ENCODE measurements around the gene WWOX.

Gene WWOX

GRCh38 chr16:78271981-78272380 is 172.5 kb downstream of the WWOX start:
- no peak for DNase-seq (ENCODE audit: low read depth)

GRCh38 chr16:78274771-78275170 is 175.3 kb downstream of the WWOX start:
- no peak for DNase-seq (ENCODE audit: low read depth)

GRCh38 chr16:78275420-78275819 is 176.0 kb downstream of the WWOX start:
- no peak for DNase-seq (ENCODE audit: low read depth)

DNA sequence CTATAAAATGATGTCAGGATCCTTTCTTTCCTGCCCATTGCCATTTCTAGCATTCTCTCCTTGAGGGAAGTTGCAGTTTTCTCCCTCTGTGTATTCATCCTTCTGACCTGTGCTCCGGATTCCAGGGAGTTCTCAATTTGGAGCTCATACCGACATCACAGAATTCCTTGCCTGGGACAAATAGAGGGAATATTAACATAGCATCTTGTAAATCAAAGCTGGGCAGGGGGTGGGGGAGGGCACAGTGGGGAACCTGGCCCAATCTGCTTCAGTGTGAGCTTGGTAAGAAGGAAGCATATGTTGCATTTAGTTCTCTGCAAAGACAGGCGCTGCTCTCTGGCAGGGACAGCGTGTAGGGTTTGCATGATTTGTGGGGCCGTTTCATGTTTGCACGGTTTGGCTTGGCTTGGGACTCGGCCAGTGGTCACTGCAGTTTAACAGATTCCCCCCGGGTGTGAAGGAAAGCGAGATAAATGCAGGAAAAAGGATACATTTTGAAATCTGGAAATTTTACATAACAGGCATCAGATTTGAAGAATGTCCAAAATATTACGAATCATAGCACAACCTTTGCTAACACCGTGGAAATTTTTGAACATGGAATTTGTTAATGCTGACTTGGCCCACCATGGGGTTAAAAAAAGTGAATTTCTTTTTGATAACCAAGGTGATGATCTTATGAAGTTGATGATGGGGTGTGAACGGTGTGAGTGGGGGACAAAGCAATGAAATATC is 178.0 kb downstream of the WWOX start:
- DNase-seq (ENCODE audit: low read depth): no peak

- no peak for DNase-seq (ENCODE audit: low read depth)
Observed at GRCh38 chr16:78278056-78278450, 178.6 kb downstream of the WWOX start.

- no peak for DNase-seq (ENCODE audit: low read depth)
Observed at GRCh38 chr16:78281115-78281514, 181.7 kb downstream of the WWOX start.

GRCh38 chr16:78283548-78284251 is 184.2 kb downstream of the WWOX start:
- no peak for DNase-seq (ENCODE audit: low read depth)

DNA sequence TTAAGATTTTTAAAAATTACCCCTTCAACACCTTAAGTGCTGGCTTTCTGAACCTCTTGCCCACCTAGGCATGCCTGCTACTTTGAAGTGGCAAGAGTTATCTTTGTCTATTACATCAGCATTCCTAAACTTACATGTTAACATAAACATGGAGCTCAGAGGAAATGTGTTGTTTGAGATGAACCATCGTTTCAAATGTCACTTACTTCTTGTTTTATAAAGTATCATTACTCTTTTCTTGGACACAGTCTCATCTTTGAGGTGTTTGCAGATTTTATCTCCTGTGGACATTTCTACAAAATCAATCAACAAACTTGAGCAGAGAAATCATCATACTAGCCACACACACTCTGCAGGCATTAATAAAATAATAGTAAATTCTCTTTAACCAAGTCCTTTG is 184.9 kb downstream of the WWOX start:
- no peak for DNase-seq (ENCODE audit: low read depth)

DNA sequence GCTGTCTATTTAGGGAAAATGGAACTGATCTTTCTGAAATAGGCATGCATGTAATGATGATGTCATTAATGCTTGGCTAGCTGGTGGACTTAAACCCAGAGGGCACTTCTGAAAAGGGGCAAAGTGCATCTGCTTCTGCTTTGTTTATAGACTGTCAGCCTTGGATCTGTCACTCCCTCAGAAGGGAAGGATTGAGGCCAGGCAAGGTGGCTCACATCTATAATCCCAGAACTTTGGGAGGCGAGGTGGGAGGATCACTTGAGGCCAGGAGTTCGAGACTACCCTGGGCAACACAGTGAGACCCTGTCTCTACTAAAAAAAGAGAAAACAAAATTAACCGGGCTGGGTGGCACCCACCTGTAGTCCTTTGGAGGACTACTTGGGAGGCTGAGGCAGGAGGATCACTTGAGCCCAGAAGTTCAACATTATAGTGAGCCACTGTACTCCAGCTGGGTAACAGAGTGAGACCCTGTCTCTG is 185.5 kb downstream of the WWOX start:
- DNase-seq (ENCODE audit: low read depth): no peak

DNA sequence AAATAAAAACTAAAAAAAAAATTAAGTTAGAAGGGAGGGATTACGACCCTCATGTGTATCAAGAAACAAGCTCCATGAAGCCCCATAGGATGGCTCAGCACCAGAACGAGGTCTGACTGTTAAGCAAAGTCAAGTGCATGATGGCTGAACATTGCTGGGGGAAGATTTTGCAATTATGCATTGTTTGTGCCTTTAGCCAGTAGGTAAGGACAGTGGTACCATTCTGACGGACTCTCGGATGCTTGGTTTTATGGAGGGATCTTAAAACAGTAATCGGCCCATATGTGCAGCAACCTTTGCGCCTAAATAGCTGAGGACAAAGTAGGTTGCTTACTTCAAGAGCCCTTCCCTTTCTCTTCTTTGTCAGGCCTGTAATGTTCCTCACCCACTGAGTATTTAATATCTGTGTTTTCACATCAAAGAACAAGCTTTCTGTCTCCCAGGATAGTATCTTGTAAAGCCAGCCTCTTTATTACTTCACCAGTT is 186.0 kb downstream of the WWOX start:
- no peak for DNase-seq (ENCODE audit: low read depth)

DNA sequence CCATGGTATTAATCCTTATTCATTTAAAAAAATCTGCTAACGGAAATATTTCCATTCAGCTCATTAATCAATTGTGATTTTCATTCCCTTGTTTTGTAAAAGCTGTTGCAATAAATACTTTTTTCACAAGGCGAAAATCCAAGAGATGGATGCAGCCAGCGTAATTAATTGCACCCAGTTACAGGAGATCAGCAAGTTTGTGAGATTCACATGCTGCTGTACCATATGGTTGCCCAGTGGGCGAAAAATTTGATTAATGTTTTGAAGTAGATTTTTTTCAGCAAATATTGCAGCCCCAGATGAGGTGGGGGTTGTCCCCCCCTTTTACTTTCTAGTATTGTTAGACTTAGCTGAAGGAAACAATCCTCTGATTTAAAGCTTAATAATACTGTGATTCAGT is 186.6 kb downstream of the WWOX start:
- no peak for DNase-seq (ENCODE audit: low read depth)

- no peak for DNase-seq (ENCODE audit: low read depth)
Observed at GRCh38 chr16:78288888-78289287, 189.4 kb downstream of the WWOX start.

DNA sequence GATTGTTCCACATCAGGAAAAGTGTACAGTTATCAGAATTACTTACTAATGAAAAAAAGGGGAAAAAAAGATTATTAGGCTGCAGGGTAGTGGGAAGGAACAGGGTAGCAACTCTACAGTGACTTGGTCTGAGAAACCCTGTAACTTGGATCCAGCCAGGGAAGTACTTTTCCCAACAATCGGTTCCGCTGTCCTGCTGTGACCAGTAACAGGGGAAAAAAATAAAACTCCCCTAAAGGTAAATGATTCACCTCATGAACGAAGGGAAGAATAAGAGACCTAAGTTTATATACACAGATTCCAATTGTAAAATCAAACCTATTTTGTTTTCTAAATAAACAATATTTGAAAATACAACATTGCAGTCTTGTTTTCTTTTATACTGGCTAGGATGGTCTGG is 189.9 kb downstream of the WWOX start:
- no peak for DNase-seq (ENCODE audit: low read depth)

- DNase-seq (ENCODE audit: low read depth): no peak
Observed at GRCh38 chr16:78289844-78290277, 190.4 kb downstream of the WWOX start.

DNA sequence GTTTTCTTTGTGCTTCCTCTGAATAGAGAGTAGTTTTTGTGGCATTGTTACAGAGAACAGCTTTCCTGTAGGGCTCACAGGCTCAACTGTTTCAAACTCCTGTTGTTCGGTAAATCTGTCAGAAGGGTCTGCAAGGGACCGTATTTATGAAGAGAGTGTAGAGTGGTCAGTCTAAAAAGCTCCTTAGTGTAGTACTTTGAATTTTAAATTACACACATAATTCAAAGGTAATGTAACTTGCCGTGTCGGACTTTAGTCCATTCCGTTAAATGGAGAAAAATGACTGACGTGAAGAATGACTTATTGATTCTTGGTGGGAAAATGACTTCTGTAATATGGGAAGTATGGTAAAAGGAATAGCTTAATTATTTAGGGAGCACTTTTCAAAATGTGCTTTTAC is 190.9 kb downstream of the WWOX start:
- DNase-seq (ENCODE audit: low read depth): no peak

- no peak for DNase-seq (ENCODE audit: low read depth)
Observed at GRCh38 chr16:78290872-78291591, 191.6 kb downstream of the WWOX start.

DNA sequence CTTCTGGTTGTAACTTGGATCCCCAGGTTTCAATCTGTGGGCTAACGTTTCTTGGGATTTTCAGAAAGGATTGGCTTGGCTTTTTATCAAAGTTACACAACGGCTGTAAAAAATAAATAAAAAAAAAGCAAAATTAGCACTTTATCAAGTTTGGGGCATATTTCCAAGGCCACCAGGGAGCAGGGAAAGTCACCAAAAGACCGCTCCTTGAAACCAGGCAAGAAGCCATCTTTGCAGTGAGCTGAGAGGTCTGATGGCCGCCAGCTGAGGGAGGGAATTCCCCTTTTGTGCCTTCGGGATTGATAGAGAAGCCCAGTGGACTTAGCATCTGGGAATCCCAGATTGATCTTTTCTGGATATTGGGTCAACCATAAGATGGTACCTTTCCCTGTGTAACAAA is 192.2 kb downstream of the WWOX start:
- no peak for DNase-seq (ENCODE audit: low read depth)

- DNase-seq (ENCODE audit: low read depth): no peak
Observed at GRCh38 chr16:78292086-78292843, 192.8 kb downstream of the WWOX start.

DNA sequence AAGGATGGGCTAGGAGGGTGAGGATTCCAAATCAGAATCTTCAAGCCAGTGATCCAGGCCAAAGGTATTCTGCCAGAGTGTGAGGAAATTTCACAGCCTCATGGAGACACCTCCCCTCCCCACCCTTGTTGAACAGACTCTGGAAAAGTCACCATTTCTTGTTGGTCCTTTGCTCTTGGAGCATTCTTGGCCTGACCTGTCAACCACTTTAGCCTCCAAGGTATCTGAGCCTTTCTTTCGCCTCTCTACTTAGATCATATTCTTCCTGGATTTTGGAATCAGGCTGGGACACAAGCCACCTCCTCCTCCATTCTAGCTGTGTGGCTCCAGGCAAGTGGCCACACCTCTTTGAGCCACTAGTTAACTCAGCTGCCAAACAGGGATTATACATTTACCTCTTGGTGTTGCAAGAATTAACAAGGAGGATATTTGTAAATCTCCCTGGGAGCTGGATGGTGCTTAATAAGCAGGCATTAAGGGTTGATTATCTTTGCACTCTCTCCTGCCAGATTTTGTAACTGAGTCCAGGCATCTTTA is 193.5 kb downstream of the WWOX start:
- DNase-seq (ENCODE audit: low read depth): no peak

GRCh38 chr16:78294538-78295225 is 195.2 kb downstream of the WWOX start:
- no peak for DNase-seq (ENCODE audit: low read depth)

- DNase-seq (ENCODE audit: low read depth): no peak
Observed at GRCh38 chr16:78297066-78297666, 197.7 kb downstream of the WWOX start.

Measured in T-helper 22 cell (primary cell).